ENCODE measurements around the gene GPSM3.

DNA sequence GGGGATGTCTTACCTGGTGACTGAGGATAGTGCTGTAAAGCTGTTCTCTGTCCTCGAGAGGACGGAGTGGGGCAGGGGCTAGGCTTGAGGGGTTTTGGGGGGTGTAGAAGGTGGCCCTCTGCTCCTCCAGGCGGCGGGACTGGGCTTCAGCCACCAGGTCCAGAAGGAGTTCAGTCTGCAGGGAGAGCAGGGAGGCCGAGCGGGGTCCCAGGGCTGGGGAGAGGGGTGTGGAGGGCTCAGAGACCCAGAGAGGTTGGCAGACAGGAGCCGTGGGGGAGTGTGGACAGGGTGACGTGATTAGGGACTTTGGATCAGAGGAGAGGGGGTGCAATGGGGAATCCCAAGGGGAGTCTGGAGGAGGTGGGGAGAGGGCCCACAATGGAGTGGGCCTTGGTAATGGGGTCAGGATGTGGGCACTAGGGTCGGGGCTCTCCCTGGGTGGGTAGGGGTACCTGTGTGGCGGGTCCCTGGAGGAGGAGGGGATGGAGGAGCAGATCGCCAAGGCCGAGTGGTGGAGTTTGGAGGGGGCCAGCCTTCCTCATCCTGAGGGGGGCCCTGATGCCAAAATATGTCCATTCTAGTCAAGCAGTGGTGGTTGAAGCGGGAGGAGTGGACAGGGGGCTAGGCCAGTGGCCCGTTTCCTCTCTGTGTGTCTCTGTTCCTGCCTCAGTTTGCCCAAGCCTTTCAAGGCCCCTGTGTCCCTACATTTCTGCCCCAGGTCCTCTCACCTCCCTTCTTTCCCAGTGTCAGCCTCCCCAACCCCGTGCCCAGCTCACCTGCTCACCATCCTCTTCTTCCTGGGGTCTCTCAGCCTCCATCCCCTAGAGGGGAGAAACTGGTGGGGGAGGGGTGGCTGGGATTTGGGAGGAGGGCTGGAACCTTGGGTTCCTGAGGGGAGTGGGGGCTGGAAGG is 491 bp downstream of the GPSM3 start:
- TF ChIP-seq CREB1 (CRISPR knock-in tag; IDR thresholded peaks at IDR 0.05) (no peak), NR1H2 (CRISPR knock-in tag; IDR thresholded peaks at IDR 0.05) (no peak), GABPB1 (CRISPR knock-in tag; IDR thresholded peaks at IDR 0.05) (no peak), FOXP1 (CRISPR knock-in tag; IDR thresholded peaks at IDR 0.05; ENCODE audit: borderline replicate concordance) (no peak), SMAD3 (CRISPR knock-in tag; IDR thresholded peaks at IDR 0.05; ENCODE audit: borderline replicate concordance) (no peak), ZNF138 (CRISPR knock-in tag; conservative IDR thresholded peaks at IDR 0.05) (no peak)
- TF ChIP-seq, protein P1, sequence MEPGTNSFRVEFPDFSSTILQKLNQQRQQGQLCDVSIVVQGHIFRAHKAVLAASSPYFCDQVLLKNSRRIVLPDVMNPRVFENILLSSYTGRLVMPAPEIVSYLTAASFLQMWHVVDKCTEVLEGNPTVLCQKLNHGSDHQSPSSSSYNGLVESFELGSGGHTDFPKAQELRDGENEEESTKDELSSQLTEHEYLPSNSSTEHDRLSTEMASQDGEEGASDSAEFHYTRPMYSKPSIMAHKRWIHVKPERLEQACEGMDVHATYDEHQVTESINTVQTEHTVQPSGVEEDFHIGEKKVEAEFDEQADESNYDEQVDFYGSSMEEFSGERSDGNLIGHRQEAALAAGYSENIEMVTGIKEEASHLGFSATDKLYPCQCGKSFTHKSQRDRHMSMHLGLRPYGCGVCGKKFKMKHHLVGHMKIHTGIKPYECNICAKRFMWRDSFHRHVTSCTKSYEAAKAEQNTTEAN (CRISPR knock-in tag; IDR thresholded peaks at IDR 0.05), result no peak
- TF ChIP-seq, protein P2, sequence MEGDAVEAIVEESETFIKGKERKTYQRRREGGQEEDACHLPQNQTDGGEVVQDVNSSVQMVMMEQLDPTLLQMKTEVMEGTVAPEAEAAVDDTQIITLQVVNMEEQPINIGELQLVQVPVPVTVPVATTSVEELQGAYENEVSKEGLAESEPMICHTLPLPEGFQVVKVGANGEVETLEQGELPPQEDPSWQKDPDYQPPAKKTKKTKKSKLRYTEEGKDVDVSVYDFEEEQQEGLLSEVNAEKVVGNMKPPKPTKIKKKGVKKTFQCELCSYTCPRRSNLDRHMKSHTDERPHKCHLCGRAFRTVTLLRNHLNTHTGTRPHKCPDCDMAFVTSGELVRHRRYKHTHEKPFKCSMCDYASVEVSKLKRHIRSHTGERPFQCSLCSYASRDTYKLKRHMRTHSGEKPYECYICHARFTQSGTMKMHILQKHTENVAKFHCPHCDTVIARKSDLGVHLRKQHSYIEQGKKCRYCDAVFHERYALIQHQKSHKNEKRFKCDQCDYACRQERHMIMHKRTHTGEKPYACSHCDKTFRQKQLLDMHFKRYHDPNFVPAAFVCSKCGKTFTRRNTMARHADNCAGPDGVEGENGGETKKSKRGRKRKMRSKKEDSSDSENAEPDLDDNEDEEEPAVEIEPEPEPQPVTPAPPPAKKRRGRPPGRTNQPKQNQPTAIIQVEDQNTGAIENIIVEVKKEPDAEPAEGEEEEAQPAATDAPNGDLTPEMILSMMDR (IDR thresholded peaks at IDR 0.05), result no peak
- TF ChIP-seq, protein P3, sequence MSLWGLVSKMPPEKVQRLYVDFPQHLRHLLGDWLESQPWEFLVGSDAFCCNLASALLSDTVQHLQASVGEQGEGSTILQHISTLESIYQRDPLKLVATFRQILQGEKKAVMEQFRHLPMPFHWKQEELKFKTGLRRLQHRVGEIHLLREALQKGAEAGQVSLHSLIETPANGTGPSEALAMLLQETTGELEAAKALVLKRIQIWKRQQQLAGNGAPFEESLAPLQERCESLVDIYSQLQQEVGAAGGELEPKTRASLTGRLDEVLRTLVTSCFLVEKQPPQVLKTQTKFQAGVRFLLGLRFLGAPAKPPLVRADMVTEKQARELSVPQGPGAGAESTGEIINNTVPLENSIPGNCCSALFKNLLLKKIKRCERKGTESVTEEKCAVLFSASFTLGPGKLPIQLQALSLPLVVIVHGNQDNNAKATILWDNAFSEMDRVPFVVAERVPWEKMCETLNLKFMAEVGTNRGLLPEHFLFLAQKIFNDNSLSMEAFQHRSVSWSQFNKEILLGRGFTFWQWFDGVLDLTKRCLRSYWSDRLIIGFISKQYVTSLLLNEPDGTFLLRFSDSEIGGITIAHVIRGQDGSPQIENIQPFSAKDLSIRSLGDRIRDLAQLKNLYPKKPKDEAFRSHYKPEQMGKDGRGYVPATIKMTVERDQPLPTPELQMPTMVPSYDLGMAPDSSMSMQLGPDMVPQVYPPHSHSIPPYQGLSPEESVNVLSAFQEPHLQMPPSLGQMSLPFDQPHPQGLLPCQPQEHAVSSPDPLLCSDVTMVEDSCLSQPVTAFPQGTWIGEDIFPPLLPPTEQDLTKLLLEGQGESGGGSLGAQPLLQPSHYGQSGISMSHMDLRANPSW (CRISPR knock-in tag; conservative IDR thresholded peaks at IDR 0.05; ENCODE audit: low read depth), result no peak
- TF ChIP-seq, protein P4, sequence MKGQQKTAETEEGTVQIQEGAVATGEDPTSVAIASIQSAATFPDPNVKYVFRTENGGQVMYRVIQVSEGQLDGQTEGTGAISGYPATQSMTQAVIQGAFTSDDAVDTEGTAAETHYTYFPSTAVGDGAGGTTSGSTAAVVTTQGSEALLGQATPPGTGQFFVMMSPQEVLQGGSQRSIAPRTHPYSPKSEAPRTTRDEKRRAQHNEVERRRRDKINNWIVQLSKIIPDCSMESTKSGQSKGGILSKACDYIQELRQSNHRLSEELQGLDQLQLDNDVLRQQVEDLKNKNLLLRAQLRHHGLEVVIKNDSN (CRISPR knock-in tag; IDR thresholded peaks at IDR 0.05), result no peak
- TF ChIP-seq, protein P5, sequence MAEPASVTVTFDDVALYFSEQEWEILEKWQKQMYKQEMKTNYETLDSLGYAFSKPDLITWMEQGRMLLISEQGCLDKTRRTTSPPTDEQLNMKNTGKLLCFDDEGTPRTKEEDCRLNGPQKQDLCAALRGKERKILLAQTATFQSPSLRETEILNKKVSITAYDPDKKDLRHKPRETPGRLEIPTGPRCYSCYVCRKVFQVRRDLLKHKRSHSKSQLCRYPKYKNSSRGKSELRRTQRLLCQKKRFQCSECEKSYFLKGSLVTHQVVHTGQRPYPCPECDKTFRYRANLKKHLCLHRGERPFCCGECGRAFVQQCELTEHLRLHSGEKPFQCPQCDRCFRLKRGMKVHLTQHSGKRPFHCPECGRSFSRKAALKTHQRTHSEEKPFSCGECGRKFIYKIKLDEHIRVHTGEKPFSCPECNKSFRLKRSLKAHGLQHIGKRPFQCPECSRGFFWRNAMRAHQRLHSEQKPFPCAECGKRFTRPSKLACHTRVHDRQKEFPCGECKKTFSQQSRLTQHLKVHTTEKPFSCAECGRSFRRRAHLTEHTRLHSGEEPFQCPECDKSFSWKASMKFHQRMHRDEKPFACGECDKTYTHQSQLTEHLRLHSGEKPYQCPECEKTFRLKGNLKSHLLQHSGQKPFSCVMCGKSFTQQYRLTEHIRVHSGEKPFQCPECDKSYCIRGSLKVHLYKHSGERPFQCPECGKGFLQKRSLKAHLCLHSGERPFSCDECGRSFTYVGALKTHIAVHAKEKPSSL (CRISPR knock-in tag; conservative IDR thresholded peaks at IDR 0.05), result no peak
